Stimulated activated CD4-positive, alpha-beta T cell treated with anti-CD3 and anti-CD28 coated beads, Interleukin-1b, Interleukin-23, amount 100 ng/mL, for 24 hours (primary cell): Measurements from ENCODE around the gene SPAG9.

Experiments
- DNase-seq, 4 experiments: peaks; one replicate each; pipeline ENCODE4 v3.0.0-alpha.2; 2020; ENCODE audit warnings: low read depth in 4 of 4, low spot score in 1 of 4

Gene SPAG9

GRCh38 chr17:50989149-50989548, 131.5 kb downstream of the SPAG9 start:
- no peak for DNase-seq

- DNase-seq: no peak
Measured at GRCh38 chr17:50988427-50988826, 132.2 kb downstream of the SPAG9 start.

GRCh38 chr17:50986989-50987660, 133.5 kb downstream of the SPAG9 start:
- no peak for DNase-seq

- no peak for DNase-seq
Measured at GRCh38 chr17:50981279-50981678, 139.4 kb downstream of the SPAG9 start.

- DNase-seq: no peak
Measured at GRCh38 chr17:50979524-50979927, 141.1 kb downstream of the SPAG9 start.

GRCh38 chr17:50977487-50978159, 143.0 kb downstream of the SPAG9 start:
- DNase-seq: no peak

GRCh38 chr17:50976951-50977472, 143.7 kb downstream of the SPAG9 start:
- DNase-seq: no peak

- DNase-seq: no peak
Measured at GRCh38 chr17:50973557-50974494, 146.8 kb downstream of the SPAG9 start.

- no peak for DNase-seq
Measured at GRCh38 chr17:50972577-50972976, 148.1 kb downstream of the SPAG9 start.

- no peak for DNase-seq
Measured at GRCh38 chr17:50967795-50968194, 152.9 kb downstream of the SPAG9 start.

GRCh38 chr17:50966163-50966666, 154.5 kb downstream of the SPAG9 start:
- no peak for DNase-seq

GRCh38 chr17:50963139-50963538, 157.5 kb downstream of the SPAG9 start:
- DNase-seq: no peak

GRCh38 chr17:50961282-50962220, 159.1 kb downstream of the SPAG9 start:
- no peak for DNase-seq

GRCh38 chr17:50959341-50959740, 161.3 kb downstream of the SPAG9 start:
- DNase-seq: no peak

- DNase-seq: no peak
Measured at GRCh38 chr17:50957600-50958575, 162.8 kb downstream of the SPAG9 start.

GRCh38 chr17:50956750-50957523, 163.7 kb downstream of the SPAG9 start:
- DNase-seq: peak; percentile 33 to 41 (median 36)

- DNase-seq: no peak
Measured at GRCh38 chr17:50956409-50956749, 164.3 kb downstream of the SPAG9 start.

GRCh38 chr17:50955667-50956120, 165.0 kb downstream of the SPAG9 start:
- DNase-seq: no peak
